ENCODE results near the gene KSR1. TPM values are rescaled to one million over a fixed set of nuclear protein-coding genes. Genes with fewer than 3 reads are reported as not detected.

Gene KSR1
- total RNA-seq, 1 donor from 2014 or later, result 25.6 TPM

DNA sequence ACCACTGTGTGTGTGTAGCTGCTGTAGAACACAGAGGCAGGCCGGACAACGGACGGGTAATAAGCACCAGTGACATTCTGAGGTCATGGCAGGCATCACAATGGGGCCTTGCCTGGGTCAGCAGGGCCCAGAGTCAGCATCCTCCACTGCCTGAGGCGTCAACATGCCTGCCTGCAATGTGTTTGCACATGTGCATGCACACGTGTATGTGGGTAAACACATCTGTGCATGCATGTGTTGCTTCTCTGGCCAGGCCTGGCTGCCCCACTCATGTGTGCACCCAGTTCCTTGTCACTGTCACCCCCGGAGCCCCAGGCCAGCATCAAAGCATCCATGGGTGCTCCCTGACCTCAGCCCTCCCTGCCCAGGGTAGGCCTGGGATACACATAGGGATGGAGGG, 218.1 kb downstream of the KSR1 start:
- Histone ChIP-seq H3K4me3 (ENCODE audit: low read length in 3 of 3) (no peak overlapping the region), H3K27me3 (ENCODE audit: control insufficient read depth in 3 of 3, insufficient read depth in 3 of 3, low read length in 3 of 3) (no peaks in the 10 kb centered on the region), H3K9ac (ENCODE audit: low read depth in 1 of 3, low read length in 3 of 3) (no peak overlapping the region), H3K9me3 (ENCODE audit: control insufficient read depth in 3 of 3, low read length in 3 of 3) (no peaks in the 10 kb centered on the region), H3K27ac (ENCODE audit: low read depth, low read length) (no peak overlapping the region), H3K4me1 (ENCODE audit: control insufficient read depth in 3 of 3, insufficient read depth in 3 of 3, low read length in 3 of 3) (no peaks in the 10 kb centered on the region), H3K36me3 (ENCODE audit: control insufficient read depth in 3 of 3, insufficient read depth in 3 of 3, low read length in 3 of 3) (no peaks in the 10 kb centered on the region)

Small RNA genes lying within 50 kb of the gene (small RNA-seq; reads per million reads assigned to genes)
- not detected for gene AC015688.5

Other genes starting within 250 kb of the KSR1 start
- 107 TPM for gene WSB1, start 162.3 kb upstream of the KSR1 start, total RNA-seq
- 3.1 TPM for gene LGALS9, start 174.7 kb downstream of the KSR1 start, total RNA-seq